GM18498 (cell line): ENCODE data around the gene POU2F2.
"Not testable (repeated sequence)": the region's sequence is repeated elsewhere in the genome, so short reads cannot be mapped to it uniquely, and the experiment has no call there.

Experiments
- ATAC-seq: cut with Tn5 transposase; IDR thresholded peaks from one replicate; pipeline ENCODE4 v1.9.1; 2021; ENCODE audit warnings: mild to moderate bottlenecking, moderate library complexity; ENCODE audit not compliant: unreplicated experiment

POU2F2 gene

DNA sequence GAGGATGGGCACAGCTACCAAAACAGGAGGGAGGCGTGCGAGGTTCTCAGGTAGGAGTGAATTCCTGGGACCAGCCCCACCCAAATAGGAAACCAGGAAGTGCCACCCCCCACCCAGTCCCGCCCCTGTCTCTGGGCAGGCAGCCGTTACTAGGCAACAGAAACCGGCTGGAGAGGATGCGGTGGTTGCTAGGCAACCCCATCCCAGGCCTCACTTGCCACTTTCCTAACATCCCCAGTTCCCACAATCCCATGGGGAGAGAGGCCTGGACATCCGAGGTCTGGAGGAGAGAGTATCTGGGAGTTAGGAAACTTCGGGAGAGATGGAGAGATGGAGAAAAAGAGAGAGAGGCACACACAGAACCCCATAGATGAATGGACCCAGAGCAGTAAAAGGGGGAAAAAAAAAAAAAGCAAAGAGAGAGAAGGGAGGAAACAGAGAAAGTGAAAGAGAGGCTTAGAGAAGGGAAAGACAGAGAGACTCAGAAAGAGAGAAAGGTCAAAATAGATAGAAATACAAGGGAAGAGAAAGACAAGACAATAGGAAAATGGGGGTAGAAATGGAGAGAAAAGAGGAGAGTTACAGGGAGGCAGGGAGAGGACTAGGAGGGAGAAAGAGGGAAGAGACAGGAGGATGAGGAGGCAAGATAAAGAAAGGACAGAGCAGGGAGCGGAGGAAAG is 66.0 kb downstream of the POU2F2 start:
- no peak for ATAC-seq

DNA sequence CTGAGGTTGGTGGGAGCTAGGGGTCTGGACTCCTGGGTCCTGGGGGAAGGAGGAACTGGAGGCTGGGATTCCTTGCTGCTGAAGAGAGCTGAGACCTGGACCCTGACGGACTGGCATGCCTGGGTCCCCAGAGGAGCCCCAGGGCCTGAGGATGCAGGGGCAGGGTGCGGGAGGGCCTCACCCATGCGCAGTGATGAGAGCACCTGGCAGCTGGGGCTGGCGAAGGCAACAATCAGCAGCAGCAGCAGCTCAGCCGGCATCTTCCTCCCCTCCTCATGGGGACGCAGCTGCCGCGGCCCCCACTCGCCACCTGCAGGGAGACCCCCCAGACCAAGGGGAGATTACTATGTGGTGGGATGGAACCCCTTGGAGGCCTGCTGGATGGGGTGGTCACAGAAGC is 66.7 kb downstream of the POU2F2 start:
- ATAC-seq: no peak

DNA sequence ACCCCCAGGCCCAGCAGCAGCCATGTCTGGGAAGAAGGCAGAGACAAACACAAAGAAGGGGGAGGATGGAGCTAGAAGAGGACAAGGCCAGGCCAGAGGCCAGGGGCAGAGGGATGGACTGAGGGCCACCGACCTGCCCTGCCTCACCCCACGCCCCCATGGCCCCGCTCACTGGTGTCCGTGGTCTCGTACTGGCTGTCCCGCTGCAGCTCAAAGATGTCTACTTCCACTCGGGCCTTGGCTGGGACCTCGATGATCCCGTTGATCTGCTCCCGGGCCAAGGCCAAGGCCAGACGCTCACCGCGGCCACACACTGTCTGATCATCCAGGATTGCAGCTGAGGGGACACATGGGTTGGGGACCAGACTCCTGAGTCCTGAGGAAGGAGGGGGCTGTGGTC is 67.2 kb downstream of the POU2F2 start:
- ATAC-seq: no peak

DNA sequence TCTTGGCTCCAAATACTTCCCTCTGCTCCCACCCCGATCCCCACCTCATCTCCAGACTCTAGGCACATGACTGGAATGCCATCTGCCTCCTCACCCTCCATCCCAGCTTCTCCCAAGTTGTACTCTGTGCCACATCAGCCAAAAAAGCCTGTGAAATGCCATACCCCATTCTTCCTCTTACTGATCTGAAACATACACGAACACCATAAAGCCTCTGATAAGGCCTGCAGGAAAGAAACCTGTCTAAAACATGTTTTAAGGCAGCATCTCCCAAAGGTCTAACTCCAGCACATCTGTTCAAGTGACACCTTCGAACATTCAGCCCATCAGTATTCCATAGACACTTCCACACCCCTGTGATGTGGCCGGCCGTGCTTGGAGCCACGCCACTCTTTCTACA is 67.8 kb downstream of the POU2F2 start:
- no peak for ATAC-seq

DNA sequence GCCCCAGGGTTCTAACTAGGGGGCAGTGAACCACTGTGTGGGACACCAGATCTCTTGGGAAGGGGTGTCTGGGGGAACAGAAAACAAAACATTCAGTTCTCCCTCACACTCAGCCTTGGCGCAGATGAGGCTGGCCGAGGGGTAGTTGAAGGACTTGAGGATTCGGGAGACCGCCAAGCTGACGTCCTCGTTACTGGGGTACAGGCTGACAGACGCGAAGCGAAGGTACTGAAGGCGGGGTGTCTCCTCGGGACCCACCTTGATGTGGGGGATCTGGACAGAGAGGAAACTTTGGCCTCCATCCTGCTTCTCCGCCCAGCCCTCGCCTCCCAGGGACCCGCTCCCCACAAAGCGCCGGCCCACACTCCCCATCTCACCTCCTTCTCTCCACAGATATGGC is 69.9 kb downstream of the POU2F2 start:
- ATAC-seq: no peak

DNA sequence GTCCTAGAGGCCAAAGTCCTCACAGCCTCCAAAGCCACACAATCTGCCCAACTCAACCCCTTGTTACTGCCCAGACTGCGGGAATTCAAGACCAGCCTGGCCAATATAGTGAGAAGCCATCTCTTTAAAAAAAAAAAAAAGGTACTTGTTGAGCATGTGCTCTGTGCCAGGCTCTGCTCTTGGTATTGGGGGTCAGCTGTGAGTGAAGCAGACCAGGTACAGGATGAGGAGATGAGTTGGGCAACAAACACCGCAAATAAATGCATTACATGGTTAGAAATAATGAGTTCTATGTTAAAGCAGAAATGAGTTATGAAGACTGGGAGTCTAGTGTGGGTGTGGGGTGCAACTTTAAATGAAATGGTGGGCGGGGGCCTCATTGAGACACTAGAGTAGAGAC is 72.1 kb downstream of the POU2F2 start:
- no peak for ATAC-seq

DNA sequence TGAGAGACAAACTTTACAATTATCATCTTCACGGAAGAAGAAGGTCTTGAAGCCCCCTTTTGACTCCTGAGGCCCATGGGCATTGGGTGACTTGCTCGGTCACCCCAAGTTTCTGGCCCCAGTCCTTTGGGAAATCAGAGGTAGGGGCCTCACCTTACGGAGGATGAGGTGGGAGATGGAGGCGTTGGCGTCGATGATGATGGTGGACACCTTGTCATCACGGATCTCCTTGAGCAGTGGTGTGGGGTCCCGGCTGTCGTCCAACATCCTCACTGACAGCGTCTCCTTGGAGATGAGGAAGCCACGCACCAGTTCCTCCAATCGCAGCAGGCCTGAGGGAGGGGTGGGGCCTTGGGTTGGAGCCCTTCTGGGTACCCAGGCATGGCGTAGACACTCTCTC is 73.0 kb downstream of the POU2F2 start:
- no peak for ATAC-seq

DNA sequence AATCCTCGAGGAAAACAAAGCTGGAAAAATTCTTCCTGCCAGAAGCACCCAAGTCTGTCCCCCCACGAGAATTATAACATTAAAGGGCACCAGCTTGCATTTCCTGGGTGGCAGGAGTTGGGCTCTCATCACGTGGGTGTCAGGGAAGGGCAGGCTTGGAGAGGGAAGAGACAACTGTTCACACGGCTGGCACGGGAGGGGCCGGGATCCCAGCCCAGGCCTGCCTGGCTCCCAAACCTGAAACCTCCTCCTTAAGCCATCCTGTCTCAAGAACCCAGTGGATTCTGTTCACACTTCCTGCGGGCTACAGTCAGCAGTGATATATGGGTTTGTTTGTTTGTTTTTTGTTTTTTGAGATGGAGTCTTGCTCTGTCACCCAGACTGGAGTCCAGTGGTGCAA is 74.4 kb downstream of the POU2F2 start:
- ATAC-seq: no peak

DNA sequence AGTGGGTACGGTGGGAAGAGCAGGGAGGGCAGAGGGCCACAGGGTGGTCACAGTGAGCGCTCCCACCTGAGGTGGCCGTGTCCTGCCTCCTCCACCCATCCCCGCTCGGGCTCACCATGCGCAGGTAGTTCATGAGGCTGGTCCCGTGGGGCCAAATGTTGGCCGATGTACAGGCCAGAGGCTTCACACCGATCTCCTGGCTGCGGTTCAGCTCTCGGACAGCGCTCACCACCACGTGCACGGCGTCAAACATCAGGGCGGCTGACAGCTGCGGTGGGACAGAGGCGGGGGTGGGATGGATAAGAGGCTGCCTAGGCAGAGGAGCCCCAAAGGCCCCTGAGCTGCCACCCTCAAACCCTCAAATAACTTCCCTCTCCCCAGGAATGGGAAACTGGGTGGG is 78.0 kb downstream of the POU2F2 start:
- no peak for ATAC-seq

DNA sequence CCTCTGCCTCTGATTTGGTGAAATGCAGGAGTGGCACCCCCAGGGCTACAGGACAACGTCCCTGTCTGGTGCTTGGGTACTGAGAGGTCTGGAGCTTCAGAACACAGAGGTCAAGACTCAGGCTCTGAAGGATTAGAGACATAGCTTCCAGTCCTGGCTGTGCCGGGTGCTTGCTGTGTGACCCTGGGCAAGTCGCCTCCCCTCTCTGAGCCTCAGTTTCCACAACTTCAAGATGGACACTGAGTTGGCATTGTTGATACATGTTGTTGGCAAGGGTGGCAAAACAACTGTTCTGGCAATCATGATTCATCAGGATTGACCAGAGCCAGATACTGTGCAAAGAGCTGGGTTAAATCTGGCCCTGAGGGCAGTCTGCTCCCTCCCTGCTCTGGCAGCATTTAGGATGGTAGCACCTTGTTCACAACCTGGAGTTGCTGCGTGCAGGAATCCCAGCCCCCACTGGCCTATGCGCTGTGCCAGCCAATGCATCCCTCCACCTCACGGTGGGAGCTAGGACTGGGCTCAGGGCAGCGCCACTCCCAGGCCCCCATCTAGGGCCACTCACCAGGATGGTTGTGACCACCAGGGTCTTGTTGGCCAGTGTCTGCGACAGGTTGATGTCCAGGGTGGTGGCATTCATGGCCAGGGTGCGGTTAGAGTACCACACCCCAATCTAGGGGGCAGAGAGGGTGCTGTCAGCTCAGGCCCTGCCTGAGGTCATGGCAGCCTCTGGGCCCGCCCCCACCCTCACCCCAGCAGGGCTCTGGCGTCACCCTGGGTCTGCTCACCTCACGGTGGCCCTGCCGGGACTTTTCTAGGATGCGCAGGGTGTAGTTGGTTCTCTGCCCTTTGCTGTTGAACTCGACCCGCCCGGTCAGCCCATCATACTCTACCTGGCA is 79.0 kb downstream of the POU2F2 start:
- ATAC-seq: no peak

DNA sequence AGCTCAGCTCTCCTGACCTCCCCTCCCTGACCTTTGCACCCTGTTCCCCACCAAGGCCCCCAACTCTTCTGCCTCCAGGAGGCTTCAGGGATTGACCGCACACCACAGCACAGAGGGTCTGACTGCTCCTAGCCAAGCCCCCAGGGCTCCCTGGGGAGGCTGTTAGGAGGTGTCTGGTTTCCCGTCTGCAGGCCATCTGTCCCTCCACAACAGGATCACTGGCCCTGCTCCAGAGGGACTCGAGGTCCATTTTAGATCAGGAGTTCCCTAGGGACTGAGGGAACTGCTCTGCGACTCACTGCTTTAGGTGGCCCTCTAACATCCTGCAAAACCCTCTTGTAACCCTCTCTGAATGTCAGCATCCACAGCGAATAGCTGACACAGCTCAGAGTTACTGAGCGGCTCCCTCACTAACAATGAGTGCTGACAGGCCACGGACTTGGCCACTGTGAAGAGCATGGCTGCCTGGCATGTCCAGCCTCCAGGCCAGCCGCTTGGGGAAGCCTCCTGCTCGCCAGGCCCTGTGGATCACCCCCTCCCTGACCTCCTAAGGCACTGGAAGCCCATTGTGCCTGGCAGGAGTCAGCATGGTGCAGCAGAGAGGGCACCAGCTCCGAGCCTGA is 79.9 kb downstream of the POU2F2 start:
- ATAC-seq: no peak

DNA sequence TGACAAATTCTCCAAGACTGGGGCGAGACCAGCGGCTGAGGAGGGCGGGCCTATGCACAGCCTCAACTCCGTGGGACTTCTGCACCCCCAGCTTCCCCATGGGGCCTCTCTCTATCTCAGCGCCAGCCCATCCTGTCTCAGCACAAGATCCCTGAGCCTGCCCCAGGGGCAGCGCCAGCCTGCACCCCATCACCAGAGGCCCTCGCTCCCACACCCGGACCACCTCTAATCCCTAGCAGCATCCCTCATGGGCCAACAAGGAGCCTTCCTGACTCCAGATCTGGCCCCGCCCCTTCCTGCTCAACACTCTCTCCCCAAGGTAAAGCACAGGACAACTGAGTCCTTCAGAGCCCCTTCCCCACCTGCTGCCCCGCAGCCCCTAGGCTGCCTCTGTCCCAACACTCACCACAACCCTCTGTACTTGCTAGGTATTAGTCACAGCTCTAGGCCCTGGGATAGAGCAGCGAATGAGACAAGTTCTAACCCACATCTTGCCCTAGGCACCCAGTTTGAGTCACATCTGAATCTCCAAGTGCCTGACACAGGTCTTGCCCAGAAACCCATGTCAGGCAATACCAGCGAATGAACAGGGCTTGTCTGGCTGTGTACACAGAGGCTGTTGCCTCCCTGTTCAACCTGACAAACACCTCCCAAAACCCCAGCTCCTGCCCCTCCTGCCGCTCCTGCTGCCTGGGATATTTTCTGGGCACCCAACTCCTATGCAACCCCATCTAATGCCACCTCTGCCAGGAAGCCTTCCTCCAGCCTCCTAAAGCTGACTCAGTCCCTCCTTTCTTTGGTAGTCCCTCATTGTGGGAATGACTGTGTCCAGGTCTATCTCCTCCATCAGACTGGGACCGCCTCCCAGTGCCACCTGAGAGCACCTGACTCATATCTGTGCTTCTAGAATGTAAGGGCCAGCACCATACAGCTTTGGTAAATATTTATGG is 80.8 kb downstream of the POU2F2 start:
- ATAC-seq: no peak

DNA sequence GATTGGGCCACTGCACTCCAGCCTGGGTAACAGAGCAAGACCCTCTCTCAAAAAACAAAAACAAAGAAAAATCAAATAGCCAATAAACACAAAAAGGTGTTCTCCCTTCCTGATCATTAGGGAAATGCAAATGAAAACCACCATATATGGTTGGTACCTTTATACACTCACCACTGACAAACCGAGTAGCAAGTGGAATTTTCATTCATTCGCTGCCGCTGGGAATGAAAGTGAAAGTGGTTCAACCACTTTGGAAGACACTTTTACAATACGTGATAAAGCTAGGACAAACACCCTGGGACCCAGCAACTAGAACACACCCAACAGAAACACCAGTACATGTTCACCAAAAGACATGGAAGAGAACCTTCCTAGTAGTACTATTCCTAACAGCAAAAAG is 83.3 kb downstream of the POU2F2 start:
- ATAC-seq: no peak

DNA sequence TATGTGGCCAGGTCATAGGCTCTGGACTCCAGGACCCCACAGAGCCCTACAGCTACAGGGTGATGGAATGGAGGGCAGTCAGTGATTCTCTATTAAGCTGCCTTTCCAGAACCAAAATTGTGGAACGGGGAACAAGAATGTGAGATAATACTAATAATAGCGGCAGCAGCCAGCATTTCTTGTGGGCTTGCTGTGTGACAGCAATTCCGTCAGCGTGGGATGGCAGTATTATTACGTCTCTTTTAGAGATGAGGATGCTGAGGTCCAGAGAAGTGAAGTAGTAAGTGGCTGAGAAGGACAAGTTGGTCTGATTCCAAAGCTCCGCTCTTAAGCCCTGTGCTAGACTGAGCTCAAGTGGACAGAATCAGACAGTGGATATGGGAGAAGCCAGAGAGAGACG is 86.7 kb downstream of the POU2F2 start:
- no peak for ATAC-seq

DNA sequence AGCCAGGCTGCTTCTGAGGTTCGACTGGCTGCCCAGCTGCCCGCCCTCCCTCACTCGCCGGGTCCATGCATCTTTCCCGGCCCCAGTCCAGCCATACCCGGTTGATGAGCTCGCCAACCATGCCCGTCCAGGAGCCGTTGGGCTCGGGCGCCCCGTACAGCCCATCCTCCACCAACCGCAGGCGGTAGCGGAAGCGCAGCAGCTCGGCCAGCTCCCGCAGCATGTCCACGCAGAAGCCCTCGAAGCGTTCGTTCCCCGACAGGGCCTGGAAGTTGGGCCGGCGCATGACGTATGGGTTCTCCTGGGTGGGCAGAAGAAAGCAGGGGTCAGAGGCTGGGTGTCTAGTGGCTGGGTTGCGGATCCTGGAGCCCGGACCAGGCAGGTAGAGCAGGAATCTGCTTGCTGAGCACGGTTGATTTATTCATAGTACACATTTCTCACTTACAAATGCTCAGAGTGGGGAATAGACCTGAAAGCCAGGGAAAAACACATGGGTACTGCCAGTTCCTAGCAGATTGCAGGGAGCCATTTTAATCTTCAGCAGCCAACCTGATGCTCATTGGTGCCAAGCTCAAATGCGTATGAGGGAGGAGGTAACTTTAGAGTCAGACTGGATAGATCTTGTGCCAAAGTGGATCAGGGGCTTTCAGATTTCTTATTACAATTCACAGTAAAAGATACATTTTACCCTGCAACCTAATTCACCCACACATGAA is 89.6 kb downstream of the POU2F2 start:
- ATAC-seq: no peak

DNA sequence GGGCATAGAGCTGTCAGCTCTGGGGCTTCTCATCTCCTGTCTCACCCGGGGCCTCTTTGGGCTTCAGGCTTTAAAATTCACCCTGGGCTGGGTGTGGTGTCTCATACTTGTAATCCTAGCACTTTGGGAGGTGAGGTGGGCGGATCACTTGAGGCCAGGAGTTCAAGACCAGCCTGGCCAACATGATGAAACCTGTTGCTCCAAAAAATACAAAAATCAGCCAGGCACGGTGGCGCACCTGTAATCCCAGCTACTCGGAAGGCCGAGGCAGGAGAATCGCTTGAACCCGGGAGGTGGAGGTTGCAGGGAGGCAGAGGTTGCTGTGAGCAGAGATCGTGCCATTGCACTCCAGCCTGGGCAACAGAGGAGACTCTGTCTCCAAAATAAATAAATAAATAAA is 91.8 kb downstream of the POU2F2 start:
- ATAC-seq: not testable (repeated sequence)

DNA sequence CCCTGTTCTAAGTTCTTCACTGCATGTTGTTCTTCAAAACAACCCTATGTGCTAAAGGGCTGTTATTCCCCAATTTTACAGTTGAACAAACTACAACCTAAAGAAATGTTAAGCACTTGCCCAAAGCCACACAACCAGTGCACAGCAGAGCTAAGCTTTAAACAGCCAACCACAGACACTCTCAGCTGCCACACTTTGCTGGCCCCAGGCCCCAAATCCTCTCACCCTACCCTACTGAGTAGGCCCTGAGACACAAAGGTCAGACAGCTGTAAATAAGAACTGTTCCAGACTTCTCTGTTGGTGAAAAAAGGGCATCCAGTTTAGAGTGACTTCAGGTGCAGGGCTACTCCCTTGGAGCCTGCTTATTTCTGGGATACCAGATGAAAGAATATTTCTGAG is 92.2 kb downstream of the POU2F2 start:
- ATAC-seq: no peak

DNA sequence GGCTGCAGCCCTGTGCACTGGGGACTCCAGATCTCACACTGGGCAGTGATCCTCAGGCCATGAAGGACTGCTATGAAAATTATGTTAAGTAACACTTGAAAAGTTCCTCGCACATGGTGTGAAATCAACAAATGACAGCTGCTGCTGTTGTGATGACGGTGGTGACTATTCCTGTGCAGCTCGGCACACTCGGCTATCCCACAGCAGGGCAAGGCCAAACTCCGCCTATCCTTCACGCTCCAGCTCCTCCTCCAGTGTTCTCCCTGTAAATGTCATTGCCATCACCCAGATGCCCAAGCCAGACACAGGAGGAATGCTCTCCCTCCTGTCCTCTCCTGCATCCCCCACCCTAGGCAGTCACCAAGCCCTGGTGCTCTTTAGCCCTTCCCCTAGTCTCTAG is 93.6 kb downstream of the POU2F2 start:
- ATAC-seq: no peak

DNA sequence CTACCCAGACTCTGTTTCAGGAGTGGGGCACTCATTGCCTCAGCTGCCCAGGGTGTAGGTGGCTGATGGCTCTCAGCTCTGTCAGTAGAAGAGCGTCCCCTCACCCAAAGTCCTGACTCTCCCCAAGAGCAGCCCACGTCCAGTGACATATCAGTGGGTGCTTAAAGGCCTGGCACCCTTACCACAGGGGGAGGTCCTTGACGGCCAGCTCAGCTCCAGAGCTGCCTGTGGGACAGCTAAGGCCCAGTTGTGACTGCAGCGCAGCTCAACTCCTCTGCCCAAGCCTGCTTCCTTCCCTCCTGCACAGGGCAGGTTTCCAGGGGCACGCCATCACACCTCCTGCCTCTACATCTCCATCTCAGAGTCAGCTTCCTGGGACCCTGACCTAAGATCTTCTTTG is 94.6 kb downstream of the POU2F2 start:
- no peak for ATAC-seq
